BLaER1 treated with 17β-estradiol and CSF1 and Interleukin-3, amounts not matched to agents 10 nM and 100 nM (cell line): ENCODE results near the gene TCF25.

ENCODE experiments used
- H3K27ac ChIP-seq, 11 experiments: shearing (Covaris generic); formaldehyde crosslinking; 2 replicates each; pipeline ENCODE4 v1.8.1; 2022
- H3K27me3 ChIP-seq, 11 experiments: shearing (Covaris generic); formaldehyde crosslinking; 2 replicates each; pipeline ENCODE4 v1.8.1; 2022
- H3K36me3 ChIP-seq, 11 experiments: shearing (Covaris generic); formaldehyde crosslinking; 2 replicates each; pipeline ENCODE4 v1.8.1; 2022
- H3K4me1 ChIP-seq, 10 experiments: shearing (Covaris generic); formaldehyde crosslinking; 2 replicates each; pipeline ENCODE4 v1.8.1; 2022
- H3K4me2 ChIP-seq, 11 experiments: shearing (Covaris generic); formaldehyde crosslinking; 2 replicates each; pipeline ENCODE4 v1.8.1; 2022
- H3K4me3 ChIP-seq, 10 experiments: shearing (Covaris generic); formaldehyde crosslinking; 2 replicates each; pipeline ENCODE4 v1.8.1; 2022
- H3K9ac ChIP-seq, 11 experiments: shearing (Covaris generic); formaldehyde crosslinking; 2 replicates each; pipeline ENCODE4 v1.8.1; 2022
- H3K9me3 ChIP-seq, 11 experiments: shearing (Covaris generic); formaldehyde crosslinking; replicated peaks in 1 of 11; 2 replicates each; pipeline ENCODE4 v1.8.1; 2022
- H4K20me1 ChIP-seq, 11 experiments: shearing (Covaris generic); formaldehyde crosslinking; 2 replicates each; pipeline ENCODE4 v1.8.1; 2022
- Cebpa-rat ChIP-seq, 11 experiments: shearing (Covaris generic); IDR thresholded peaks; 2 replicates each; pipeline ENCODE4 v1.8.1; 2022

Gene TCF25

DNA sequence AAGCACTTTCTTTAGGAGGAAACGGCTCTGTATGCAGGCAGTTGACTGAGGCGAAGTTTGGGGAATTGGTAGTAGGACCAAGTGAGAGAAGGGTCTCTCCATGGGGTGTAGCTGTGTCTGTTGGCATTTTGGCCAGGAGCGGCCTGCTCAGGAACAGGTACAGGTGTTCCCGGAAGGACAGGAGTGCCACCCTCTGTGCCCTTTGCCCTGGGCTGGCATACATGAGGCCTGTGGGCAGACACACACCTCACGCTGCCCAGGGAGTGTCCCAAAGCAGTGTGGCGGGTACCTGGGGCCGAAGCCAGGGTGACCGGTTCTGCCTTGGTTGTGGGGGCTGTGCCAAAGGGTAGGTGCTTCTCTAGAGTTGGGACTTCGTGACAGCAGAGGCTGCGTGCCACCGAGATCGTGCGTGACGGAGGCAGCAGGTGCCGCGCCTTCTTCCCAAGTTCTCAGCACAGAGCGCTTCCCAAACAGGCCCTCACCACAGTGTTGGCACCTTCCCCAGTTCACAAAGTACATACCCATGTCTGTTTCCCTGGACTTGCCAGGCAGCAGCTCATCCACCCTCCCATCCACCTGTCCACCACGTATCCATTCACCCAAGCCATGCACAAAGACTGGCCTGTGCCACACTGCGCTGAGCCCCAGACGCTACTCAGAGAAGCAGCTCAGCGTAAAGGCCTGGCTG lies 19.9 kb upstream of the TCF25 start:
- Histone ChIP-seq H3K27ac (no peak overlapping the region), H3K4me2 (no peak overlapping the region), H3K9me3 (no peaks in the 10 kb centered on the region), H3K9ac (no peak overlapping the region), H3K4me3 (no peak overlapping the region), H3K4me1 (peaks cover 13 to 38% (median 31%) of the 10 kb centered on the region in 10 experiments), H3K36me3 (no peaks in the 10 kb centered on the region), H3K27me3 (peaks cover 0 to 13% (median 0%) of the 10 kb centered on the region in 11 experiments; a peak in 5 of 22 replicates), H4K20me1 (peaks cover 0 to 25% (median 8%) of the 10 kb centered on the region in 11 experiments; a peak in 11 of 22 replicates)
- TF ChIP-seq Cebpa-rat (IDR thresholded peaks at IDR 0.05), result no peak

DNA sequence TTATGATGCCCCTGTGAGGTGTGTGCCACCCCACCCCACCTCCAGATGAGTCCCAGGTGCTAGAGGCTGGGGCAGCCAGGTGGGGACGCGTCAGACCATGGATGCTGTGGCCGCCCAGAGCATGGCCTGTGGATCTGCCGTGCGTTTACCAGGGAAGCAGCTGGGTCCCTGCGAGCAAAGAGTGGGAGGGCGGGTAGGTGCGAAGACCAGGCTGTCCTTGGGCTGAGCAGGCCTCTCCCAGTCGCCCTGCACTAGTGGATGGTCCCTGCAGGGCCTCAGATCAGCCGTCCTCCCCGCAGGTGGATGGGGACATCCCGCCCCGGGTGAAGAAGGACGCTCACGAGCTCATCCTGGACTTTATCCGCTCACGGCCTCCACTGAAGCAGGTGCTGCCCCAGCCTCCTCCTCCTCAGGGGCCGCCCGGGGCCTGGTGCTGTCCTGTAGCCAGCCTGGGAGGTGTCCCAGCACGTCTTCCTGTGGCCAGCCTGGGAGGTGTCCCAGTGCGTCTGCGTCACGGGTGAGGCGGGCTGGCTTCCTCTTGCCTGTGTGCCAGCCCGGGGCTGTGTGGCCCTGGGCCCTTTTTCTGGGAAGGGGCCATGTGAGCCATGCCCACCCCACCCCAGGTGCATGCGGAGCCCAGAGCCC lies 18.0 kb upstream of the TCF25 start:
- Histone ChIP-seq H3K9ac (peak overlapping the region; percentile 15 to 61 (median 38); a peak in 14 of 22 replicates), H3K4me2 (peak overlapping the region; percentile 78 to 98 (median 93)), H3K36me3 (no peaks in the 10 kb centered on the region), H3K4me1 (peaks cover 13 to 31% (median 28%) of the 10 kb centered on the region in 10 experiments), H3K9me3 (no peaks in the 10 kb centered on the region), H3K27ac (peak overlapping the region in 3 of 11 experiments; percentile 2 to 38 (median 36); a peak in 3 of 22 replicates), H3K27me3 (peaks cover 0 to 13% (median 0%) of the 10 kb centered on the region in 11 experiments; a peak in 5 of 22 replicates), H4K20me1 (peaks cover 0 to 25% (median 8%) of the 10 kb centered on the region in 11 experiments; a peak in 11 of 22 replicates), H3K4me3 (peak overlapping the region in 5 of 10 experiments; percentile 18 to 50 (median 36); a peak in 7 of 20 replicates)
- no peak for TF ChIP-seq Cebpa-rat (IDR thresholded peaks at IDR 0.05)

DNA sequence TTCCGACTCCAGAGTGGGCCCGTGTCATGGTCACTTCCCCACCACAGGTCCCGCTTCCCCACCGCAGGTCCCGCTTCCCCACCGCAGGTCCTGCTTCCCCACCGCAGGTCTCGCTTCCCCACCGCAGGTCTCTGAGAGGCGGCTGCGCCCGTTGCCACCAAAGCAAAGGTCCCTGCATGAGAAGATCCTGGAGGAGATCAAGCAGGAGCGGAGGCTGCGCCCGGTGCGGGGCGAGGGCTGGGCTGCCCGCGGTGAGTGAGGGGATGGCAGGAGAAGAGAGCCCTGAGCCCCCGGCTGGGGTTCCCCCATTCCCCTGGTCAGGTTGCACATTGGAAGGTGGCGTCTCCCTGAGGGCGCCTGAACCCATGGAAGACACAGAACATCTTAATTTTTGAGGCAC lies 17.4 kb upstream of the TCF25 start:
- Histone ChIP-seq H3K36me3 (no peaks in the 10 kb centered on the region), H3K9ac (peak overlapping the region in 10 of 11 experiments; percentile 9 to 61 (median 36); a peak in 10 of 22 replicates), H3K4me1 (peaks cover 13 to 37% (median 29%) of the 10 kb centered on the region in 10 experiments), H3K27me3 (peaks cover 0 to 13% (median 0%) of the 10 kb centered on the region in 11 experiments; a peak in 5 of 22 replicates), H4K20me1 (peaks cover 0 to 23% (median 8%) of the 10 kb centered on the region in 11 experiments; a peak in 11 of 22 replicates), H3K4me2 (peak overlapping the region; percentile 78 to 98 (median 93)), H3K27ac (peak overlapping the region in 2 of 11 experiments; percentile 36 to 38; a peak in 2 of 22 replicates), H3K4me3 (peak overlapping the region in 5 of 10 experiments; percentile 18 to 50 (median 36); a peak in 7 of 20 replicates), H3K9me3 (no peaks in the 10 kb centered on the region)
- no peak for TF ChIP-seq Cebpa-rat (IDR thresholded peaks at IDR 0.05)

DNA sequence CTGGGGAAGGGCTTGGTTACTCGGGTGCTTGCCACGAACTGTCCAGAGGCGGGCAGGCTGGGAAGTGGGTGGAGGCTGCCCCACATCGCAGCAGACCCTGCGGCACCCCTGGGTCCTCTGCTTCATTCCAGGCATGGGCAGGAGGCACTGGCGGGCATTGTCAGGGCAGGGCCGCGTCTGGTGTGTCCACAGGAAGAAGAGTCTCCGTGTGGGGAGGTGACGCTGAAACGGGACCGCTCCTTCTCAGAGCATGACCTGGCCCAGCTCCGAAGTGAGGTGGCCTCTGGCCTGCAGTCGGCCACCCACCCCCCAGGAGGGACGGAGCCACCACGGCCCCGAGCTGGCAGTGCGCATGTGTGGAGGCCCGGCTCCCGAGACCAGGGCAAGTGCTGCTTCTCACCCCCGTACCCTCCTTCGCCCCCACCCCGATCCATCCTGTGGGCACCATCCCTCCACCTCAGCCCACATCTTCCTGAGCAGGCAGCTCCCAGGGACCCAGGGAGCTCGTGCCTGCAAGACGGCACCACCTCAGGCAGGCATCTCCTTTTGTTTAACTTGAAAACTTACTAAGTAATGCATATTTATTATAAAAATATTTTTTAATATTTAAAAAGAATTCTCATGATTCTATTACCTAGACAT lies 14.3 kb upstream of the TCF25 start:
- Histone ChIP-seq H4K20me1 (peaks cover 0 to 18% (median 8%) of the 10 kb centered on the region in 11 experiments; a peak in 11 of 22 replicates), H3K4me3 (no peak overlapping the region), H3K36me3 (no peaks in the 10 kb centered on the region), H3K27me3 (peaks cover 0 to 13% (median 0%) of the 10 kb centered on the region in 11 experiments; a peak in 5 of 22 replicates), H3K4me2 (no peak overlapping the region), H3K4me1 (peaks cover 36 to 61% (median 48%) of the 10 kb centered on the region in 10 experiments), H3K9ac (no peak overlapping the region), H3K9me3 (no peaks in the 10 kb centered on the region), H3K27ac (no peak overlapping the region)
- no peak for TF ChIP-seq Cebpa-rat (IDR thresholded peaks at IDR 0.05)

DNA sequence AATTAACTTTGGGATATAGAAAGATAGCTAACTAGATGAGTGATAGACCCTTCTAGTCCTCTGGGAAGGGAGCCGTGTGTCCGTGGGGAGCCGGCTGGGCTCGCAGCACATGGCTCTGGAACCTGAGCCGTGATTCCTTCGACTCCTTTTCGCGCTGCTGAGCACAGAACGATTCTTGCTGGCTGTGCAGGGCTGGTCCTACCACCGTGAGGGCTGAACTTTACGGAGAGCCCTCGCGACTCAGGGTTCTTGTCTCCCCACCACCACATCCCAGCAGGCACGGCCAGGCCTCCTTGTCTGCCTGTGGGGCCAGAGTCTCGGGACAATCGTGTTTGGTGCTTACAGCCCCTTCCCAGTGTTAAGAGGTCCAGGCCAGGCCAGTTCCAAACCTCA lies 13.8 kb upstream of the TCF25 start:
- H3K9me3 ChIP-seq, result no peaks in the 10 kb centered on the region
- H3K27me3 ChIP-seq, result peaks cover 0 to 13% (median 0%) of the 10 kb centered on the region in 11 experiments; a peak in 5 of 22 replicates
- no peak overlapping the region for H3K27ac ChIP-seq
- H3K36me3 ChIP-seq, result no peaks in the 10 kb centered on the region
- no peak overlapping the region for H3K4me3 ChIP-seq
- TF ChIP-seq Cebpa-rat (IDR thresholded peaks at IDR 0.05), result no peak
- peaks cover 0 to 14% (median 8%) of the 10 kb centered on the region in 11 experiments; a peak in 11 of 22 replicates for H4K20me1 ChIP-seq
- H3K9ac ChIP-seq, result no peak overlapping the region
- H3K4me2 ChIP-seq, result no peak overlapping the region
- H3K4me1 ChIP-seq, result peaks cover 41 to 61% (median 48%) of the 10 kb centered on the region in 10 experiments

DNA sequence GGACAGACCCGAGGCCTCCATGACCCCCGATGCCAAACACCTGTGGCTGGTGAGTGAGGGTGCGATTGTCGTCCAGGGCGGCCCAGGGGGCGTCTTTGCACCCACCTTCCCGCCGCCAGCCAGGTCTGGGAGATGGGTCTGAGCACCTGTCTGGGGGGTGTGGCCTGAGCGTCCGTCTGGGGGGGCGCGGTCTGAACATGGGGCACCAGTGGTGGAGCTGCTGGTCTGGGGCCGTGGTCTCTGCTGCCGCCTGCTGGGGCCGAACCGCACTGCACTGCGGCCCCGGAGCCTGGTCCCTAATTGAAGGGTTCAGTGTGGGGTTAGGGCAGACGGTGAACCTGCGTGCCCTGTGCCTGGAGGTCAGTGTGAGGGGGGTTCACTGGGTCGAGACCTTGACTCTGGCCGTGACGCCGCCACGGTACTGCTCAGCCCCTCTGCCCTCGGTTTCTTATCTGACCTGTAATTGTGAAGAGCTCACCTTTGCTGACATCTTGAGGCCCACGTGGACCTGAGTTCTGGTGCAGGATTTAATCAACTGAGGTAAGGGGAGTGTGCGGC lies 12.6 kb upstream of the TCF25 start:
- no peaks in the 10 kb centered on the region for H3K9me3 ChIP-seq
- peaks cover 0 to 7% (median 4%) of the 10 kb centered on the region in 11 experiments; a peak in 11 of 22 replicates for H4K20me1 ChIP-seq
- no peaks in the 10 kb centered on the region for H3K36me3 ChIP-seq
- H3K27ac ChIP-seq, result no peak overlapping the region
- TF ChIP-seq Cebpa-rat (IDR thresholded peaks at IDR 0.05), result no peak
- peak overlapping the region in 1 of 11 experiments; percentile 26; a peak in 2 of 22 replicates for H3K9ac ChIP-seq
- peak overlapping the region in 2 of 11 experiments; percentile 15 to 35; a peak in 1 of 22 replicates for H3K4me2 ChIP-seq
- peaks cover 44 to 61% (median 48%) of the 10 kb centered on the region in 10 experiments for H3K4me1 ChIP-seq
- H3K27me3 ChIP-seq, result peaks cover 0 to 9% (median 0%) of the 10 kb centered on the region in 11 experiments; a peak in 5 of 22 replicates
- no peak overlapping the region for H3K4me3 ChIP-seq

DNA sequence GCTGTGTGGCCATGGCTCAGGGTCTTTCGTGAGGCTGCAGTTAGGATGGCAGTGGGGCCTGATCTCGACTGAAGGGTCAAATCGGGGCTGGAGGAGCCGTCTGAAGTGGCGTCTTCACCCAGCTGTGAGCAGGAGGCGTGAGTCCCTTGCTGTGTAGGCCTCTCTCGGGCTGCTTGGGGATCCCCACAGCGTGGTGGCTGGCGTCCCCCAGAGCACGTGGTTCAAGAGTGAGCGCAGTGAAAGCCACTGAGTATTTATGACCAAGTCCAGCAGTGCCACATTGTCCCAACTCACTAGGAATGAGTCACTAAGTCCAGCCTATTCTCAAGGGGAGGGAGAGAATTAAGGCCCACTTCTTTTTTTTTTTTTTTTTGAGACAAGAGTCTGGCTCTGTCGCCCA lies 11.7 kb upstream of the TCF25 start:
- H3K4me3 ChIP-seq, result no peak overlapping the region
- H3K36me3 ChIP-seq, result no peaks in the 10 kb centered on the region
- H3K27ac ChIP-seq, result peak overlapping the region in 1 of 11 experiments; percentile 3; a peak in 1 of 22 replicates
- peak overlapping the region in 3 of 11 experiments; percentile 15 to 57 (median 36); a peak in 2 of 22 replicates for H3K4me2 ChIP-seq
- no peaks in the 10 kb centered on the region for H3K9me3 ChIP-seq
- H4K20me1 ChIP-seq, result peaks cover 0 to 3% (median 0%) of the 10 kb centered on the region in 11 experiments; a peak in 1 of 22 replicates
- peak overlapping the region in 3 of 11 experiments; percentile 0 to 29 (median 26); a peak in 3 of 22 replicates for H3K9ac ChIP-seq
- no peak for TF ChIP-seq Cebpa-rat (IDR thresholded peaks at IDR 0.05)
- 0 out of 22 replicates have a peak, but pooled peaks cover 0 to under 1% (median 0%) of the 10 kb centered on the region in 11 experiments for H3K27me3 ChIP-seq
- H3K4me1 ChIP-seq, result peaks cover 36 to 53% (median 41%) of the 10 kb centered on the region in 10 experiments

DNA sequence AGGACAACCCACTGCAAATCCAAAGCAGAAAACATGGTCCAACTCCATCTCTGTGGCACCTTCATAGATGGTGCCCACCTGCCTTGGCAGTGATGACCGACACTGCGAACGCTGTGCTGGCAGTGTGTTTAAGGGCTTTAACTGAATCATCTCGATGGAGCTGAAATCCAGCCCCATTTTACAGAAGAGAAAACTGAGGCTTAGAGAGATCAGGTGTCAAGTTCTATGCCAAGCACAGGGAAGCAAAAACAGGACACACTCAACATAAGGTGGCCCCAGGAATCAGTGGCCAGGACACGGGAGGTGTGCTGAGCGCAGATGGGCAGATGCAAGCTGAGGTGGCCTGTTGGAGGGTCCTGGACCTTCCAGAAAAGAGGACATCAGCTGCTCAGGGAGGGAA lies 10.7 kb upstream of the TCF25 start:
- Histone ChIP-seq H3K4me3 (peak overlapping the region in 6 of 10 experiments; percentile 23 to 52 (median 42); a peak in 5 of 20 replicates), H3K9me3 (peaks cover 3 to 9% (median 6%) of the 10 kb centered on the region in 11 experiments), H3K9ac (peak overlapping the region; percentile 44 to 81 (median 71); a peak in 19 of 22 replicates), H3K36me3 (peaks cover 0 to 6% (median 2%) of the 10 kb centered on the region in 11 experiments; a peak in 6 of 22 replicates), H3K4me1 (peaks cover 33 to 52% (median 40%) of the 10 kb centered on the region in 10 experiments), H3K4me2 (peak overlapping the region; percentile 84 to 99 (median 93)), H3K27me3 (no peaks in the 10 kb centered on the region), H3K27ac (peak overlapping the region in 10 of 11 experiments; percentile 66 to 90 (median 80); a peak in 20 of 22 replicates), H4K20me1 (peaks cover 0 to 3% (median 0%) of the 10 kb centered on the region in 11 experiments; a peak in 1 of 22 replicates)
- no peak for TF ChIP-seq Cebpa-rat (IDR thresholded peaks at IDR 0.05)
